Measurements from ENCODE around the gene DECR2. TPM values are rescaled to one million over a fixed set of nuclear protein-coding genes. Genes with fewer than 3 reads are reported as not detected.

Gene DECR2
- total RNA-seq, 2 donors from 2014 or later: 31.8 to 43.5 TPM

GRCh38 chr16:404971-405486, 3.3 kb downstream of the DECR2 start:
- Mint-ChIP-seq H3K27me3 (ENCODE audit: insufficient read depth) (no peaks in the 10 kb centered on the region), H3K4me3 (no peak overlapping the region), H3K9me3 (no peaks in the 10 kb centered on the region), H3K4me1 (peaks cover 6% of the 10 kb centered on the region), H3K27ac (peak overlapping the region; percentile 33), H3K36me3 (ENCODE audit: low read depth) (peaks cover 12% of the 10 kb centered on the region)
- Histone ChIP-seq H3K9me3 (ENCODE audit: control insufficient read depth, low read length) (no peaks in the 10 kb centered on the region), H3K27ac (ENCODE audit: low read depth, low read length) (no peak overlapping the region), H3K9ac (ENCODE audit: extremely low read depth, low read length, poor library complexity, severe bottlenecking) (no peak overlapping the region), H3K36me3 (ENCODE audit: control insufficient read depth, insufficient read depth, low read length) (no peaks in the 10 kb centered on the region), H3K4me1 (ENCODE audit: control insufficient read depth, insufficient read depth, low read length) (no peaks in the 10 kb centered on the region), H3K27me3 (ENCODE audit: control insufficient read depth, insufficient read depth, low read length, poor library complexity, severe bottlenecking) (no peaks in the 10 kb centered on the region), H3K4me3 (ENCODE audit: low read length) (no peak overlapping the region)
- WGBS, 2 experiments (ENCODE audit: insufficient coverage in 1 of 2, insufficient read length in 1 of 2): 92 to 93% methylated on average over 5 to 12 of the region's 12 CpGs
- DNase-seq: peak; percentile 51
- TF ChIP-seq CTCF (conservative IDR thresholded peaks at IDR 0.05): no peak

- Mint-ChIP-seq H3K9me3 (no peaks in the 10 kb centered on the region), H3K27ac (peak overlapping the region; percentile 33), H3K4me3 (no peak overlapping the region), H3K36me3 (ENCODE audit: low read depth) (peaks cover 10% of the 10 kb centered on the region), H3K4me1 (no peaks in the 10 kb centered on the region), H3K27me3 (ENCODE audit: insufficient read depth) (no peaks in the 10 kb centered on the region)
- no peaks in the 10 kb centered on the region for H3K4me1 ChIP-seq (ENCODE audit: control insufficient read depth, insufficient read depth, low read length)
- H3K4me3 ChIP-seq (ENCODE audit: low read length): no peak overlapping the region
- no peak overlapping the region for H3K9ac ChIP-seq (ENCODE audit: extremely low read depth, low read length, poor library complexity, severe bottlenecking)
- 93 to 97% methylated on average over 14 to 27 of the region's 27 CpGs for WGBS, 2 experiments (ENCODE audit: insufficient coverage in 1 of 2, insufficient read length in 1 of 2)
- H3K27ac ChIP-seq (ENCODE audit: low read depth, low read length): no peak overlapping the region
- H3K36me3 ChIP-seq (ENCODE audit: control insufficient read depth, insufficient read depth, low read length): no peaks in the 10 kb centered on the region
- TF ChIP-seq CTCF (conservative IDR thresholded peaks at IDR 0.05): no peak
- no peaks in the 10 kb centered on the region for H3K27me3 ChIP-seq (ENCODE audit: control insufficient read depth, insufficient read depth, low read length, poor library complexity, severe bottlenecking)
- no peak for DNase-seq
- H3K9me3 ChIP-seq (ENCODE audit: control insufficient read depth, low read length): no peaks in the 10 kb centered on the region
Measured at GRCh38 chr16:405548-406506, 4.1 kb downstream of the DECR2 start.

GRCh38 chr16:407253-407652, 5.6 kb downstream of the DECR2 start:
- no peaks in the 10 kb centered on the region for H3K27me3 ChIP-seq (ENCODE audit: control insufficient read depth, insufficient read depth, low read length, poor library complexity, severe bottlenecking)
- H3K9ac ChIP-seq (ENCODE audit: extremely low read depth, low read length, poor library complexity, severe bottlenecking): no peak overlapping the region

More at GRCh38 chr16:407253-407652, 5.6 kb downstream of the DECR2 start:
- DNase-seq: peak; percentile 58
- no peak overlapping the region for H3K27ac ChIP-seq (ENCODE audit: low read depth, low read length)
- no peak overlapping the region for H3K27ac Mint-ChIP-seq
- peaks cover 10% of the 10 kb centered on the region for H3K36me3 Mint-ChIP-seq (ENCODE audit: low read depth)
- no peak for TF ChIP-seq CTCF (conservative IDR thresholded peaks at IDR 0.05)
- no peak overlapping the region for H3K4me3 Mint-ChIP-seq
- no peaks in the 10 kb centered on the region for H3K36me3 ChIP-seq (ENCODE audit: control insufficient read depth, insufficient read depth, low read length)
- H3K9me3 ChIP-seq (ENCODE audit: control insufficient read depth, low read length): no peaks in the 10 kb centered on the region
- H3K4me1 ChIP-seq (ENCODE audit: control insufficient read depth, insufficient read depth, low read length): no peaks in the 10 kb centered on the region
- H3K27me3 Mint-ChIP-seq (ENCODE audit: insufficient read depth): no peaks in the 10 kb centered on the region
- H3K4me1 Mint-ChIP-seq: no peaks in the 10 kb centered on the region
- 93 to 94% methylated on average over 6 to 16 of the region's 16 CpGs for WGBS, 2 experiments (ENCODE audit: insufficient coverage in 1 of 2, insufficient read length in 1 of 2)
- no peak overlapping the region for H3K4me3 ChIP-seq (ENCODE audit: low read length)
- H3K9me3 Mint-ChIP-seq: no peaks in the 10 kb centered on the region

Measured in endodermal cell (in vitro differentiated cells).